Type B pancreatic cell (in vitro differentiated cells): ENCODE results near the gene ABCA7. TPM values are rescaled to one million over a fixed set of nuclear protein-coding genes. Genes with fewer than 3 reads are reported as not detected.
A peak's percentile ranks its signal among the peaks of the same experiment; 100 is the strongest.

Experiments used
- DNase-seq: peaks from one replicate; pipeline ENCODE4 v3.0.0; 2021; ENCODE audit warnings: mixed read lengths; ENCODE audit not compliant: unreplicated experiment; ENCODE audit errors: extremely low spot score
- H3K27ac Mint-ChIP-seq: 2 replicates; pipeline ENCODE4 v1.8.0; 2021; ENCODE audit warnings: mild to moderate bottlenecking, mixed read lengths
- H3K27me3 Mint-ChIP-seq: 2 replicates; pipeline ENCODE4 v1.8.0; 2021; ENCODE audit warnings: mixed read lengths
- H3K36me3 Mint-ChIP-seq: 2 replicates; pipeline ENCODE4 v1.8.0; 2021; ENCODE audit warnings: mixed read lengths
- H3K4me1 Mint-ChIP-seq: one replicate; pipeline ENCODE4 v1.8.0; 2021; ENCODE audit warnings: mixed read lengths; ENCODE audit not compliant: unreplicated experiment
- H3K4me3 Mint-ChIP-seq: 2 replicates; pipeline ENCODE4 v1.8.0; 2021; ENCODE audit warnings: mild to moderate bottlenecking, mixed read lengths
- H3K9me3 Mint-ChIP-seq: 2 replicates; pipeline ENCODE4 v1.8.0; 2021; ENCODE audit warnings: mixed read lengths
- total RNA-seq: library from RNA; stranded (reverse); gene quantifications from 2 replicates; pipeline ENCODE4 v1.2.1, GENCODE V29; 2021; ENCODE audit warnings: low replicate concordance
- TF ChIP-seq, protein P1 (sequence below): fragments of 200-600 bp; sonication (generic); conservative IDR thresholded peaks from 2 replicates; pipeline ENCODE4 v1.5.0; 2021; ENCODE audit warnings: antibody characterized with exemption, mild to moderate bottlenecking

Gene ABCA7
- total RNA-seq, 1 donor from 2014 or later = 26.1 TPM

- H3K4me1 Mint-ChIP-seq = peaks cover 5% of the 10 kb centered on the region
- no peaks in the 10 kb centered on the region for H3K36me3 Mint-ChIP-seq
- peaks cover 33% of the 10 kb centered on the region for H3K27me3 Mint-ChIP-seq
- no peak overlapping the region for H3K4me3 Mint-ChIP-seq
- DNase-seq = no peak
- TF ChIP-seq, protein P1, sequence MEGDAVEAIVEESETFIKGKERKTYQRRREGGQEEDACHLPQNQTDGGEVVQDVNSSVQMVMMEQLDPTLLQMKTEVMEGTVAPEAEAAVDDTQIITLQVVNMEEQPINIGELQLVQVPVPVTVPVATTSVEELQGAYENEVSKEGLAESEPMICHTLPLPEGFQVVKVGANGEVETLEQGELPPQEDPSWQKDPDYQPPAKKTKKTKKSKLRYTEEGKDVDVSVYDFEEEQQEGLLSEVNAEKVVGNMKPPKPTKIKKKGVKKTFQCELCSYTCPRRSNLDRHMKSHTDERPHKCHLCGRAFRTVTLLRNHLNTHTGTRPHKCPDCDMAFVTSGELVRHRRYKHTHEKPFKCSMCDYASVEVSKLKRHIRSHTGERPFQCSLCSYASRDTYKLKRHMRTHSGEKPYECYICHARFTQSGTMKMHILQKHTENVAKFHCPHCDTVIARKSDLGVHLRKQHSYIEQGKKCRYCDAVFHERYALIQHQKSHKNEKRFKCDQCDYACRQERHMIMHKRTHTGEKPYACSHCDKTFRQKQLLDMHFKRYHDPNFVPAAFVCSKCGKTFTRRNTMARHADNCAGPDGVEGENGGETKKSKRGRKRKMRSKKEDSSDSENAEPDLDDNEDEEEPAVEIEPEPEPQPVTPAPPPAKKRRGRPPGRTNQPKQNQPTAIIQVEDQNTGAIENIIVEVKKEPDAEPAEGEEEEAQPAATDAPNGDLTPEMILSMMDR = no peak
- H3K9me3 Mint-ChIP-seq = no peaks in the 10 kb centered on the region
- no peak overlapping the region for H3K27ac Mint-ChIP-seq
Observed at GRCh38 chr19:1074544-1075283, 34.8 kb downstream of the ABCA7 start.

- H3K27ac Mint-ChIP-seq = peak overlapping the region; percentile 66
- peaks cover 24% of the 10 kb centered on the region for H3K27me3 Mint-ChIP-seq
- TF ChIP-seq, protein P1 = no peak
- peaks cover 5% of the 10 kb centered on the region for H3K4me1 Mint-ChIP-seq
- DNase-seq = no peak
- no peaks in the 10 kb centered on the region for H3K36me3 Mint-ChIP-seq
- H3K4me3 Mint-ChIP-seq = no peak overlapping the region
- no peaks in the 10 kb centered on the region for H3K9me3 Mint-ChIP-seq
Observed at GRCh38 chr19:1076046-1076386, 36.1 kb downstream of the ABCA7 start.

GRCh38 chr19:1076951-1077350 lies 37.0 kb downstream of the ABCA7 start:
- H3K27me3 Mint-ChIP-seq = peaks cover 19% of the 10 kb centered on the region
- no peaks in the 10 kb centered on the region for H3K36me3 Mint-ChIP-seq
- H3K9me3 Mint-ChIP-seq = no peaks in the 10 kb centered on the region
- no peak overlapping the region for H3K4me3 Mint-ChIP-seq
- DNase-seq = no peak
- no peak overlapping the region for H3K27ac Mint-ChIP-seq
- peaks cover under 1% of the 10 kb centered on the region for H3K4me1 Mint-ChIP-seq
- TF ChIP-seq, protein P1 = no peak

DNA sequence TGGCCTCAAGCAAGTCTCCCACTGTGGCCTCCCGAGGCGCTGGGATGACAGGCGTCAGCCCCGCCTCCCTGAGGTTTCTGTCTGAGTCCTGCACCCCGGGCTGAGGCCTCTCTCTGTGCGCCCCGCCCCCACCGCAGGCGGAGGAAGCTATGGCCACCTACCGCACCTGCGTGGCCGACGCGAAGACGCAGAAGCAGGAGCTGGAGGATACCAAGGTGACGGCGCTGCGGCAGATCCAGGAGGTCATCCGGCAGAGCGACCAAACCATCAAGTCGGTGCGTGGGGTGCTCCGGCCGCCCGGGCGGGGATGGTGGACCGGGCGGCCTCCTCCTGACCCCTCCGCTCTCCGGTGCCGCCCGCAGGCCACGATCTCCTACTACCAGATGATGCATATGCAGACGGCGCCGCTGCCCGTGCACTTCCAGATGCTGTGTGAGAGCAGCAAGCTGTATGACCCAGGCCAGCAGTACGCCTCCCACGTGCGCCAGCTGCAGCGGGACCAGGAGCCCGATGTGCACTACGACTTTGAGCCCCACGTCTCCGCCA lies 39.7 kb downstream of the ABCA7 start:
- no peak overlapping the region for H3K4me3 Mint-ChIP-seq
- no peak overlapping the region for H3K27ac Mint-ChIP-seq
- no peaks in the 10 kb centered on the region for H3K4me1 Mint-ChIP-seq
- TF ChIP-seq, protein P1 = no peak
- no peaks in the 10 kb centered on the region for H3K9me3 Mint-ChIP-seq
- DNase-seq = peak; percentile 66
- H3K36me3 Mint-ChIP-seq = no peaks in the 10 kb centered on the region
- H3K27me3 Mint-ChIP-seq = peaks cover 5% of the 10 kb centered on the region

GRCh38 chr19:1080360-1081161 lies 40.7 kb downstream of the ABCA7 start:
- Mint-ChIP-seq H3K4me1 (no peaks in the 10 kb centered on the region), H3K9me3 (no peaks in the 10 kb centered on the region), H3K27me3 (peaks cover 4% of the 10 kb centered on the region), H3K36me3 (no peaks in the 10 kb centered on the region), H3K4me3 (no peak overlapping the region), H3K27ac (no peak overlapping the region)
- peak; percentile 69 for DNase-seq
- TF ChIP-seq, protein P1 = no peak
